Myocyte (in vitro differentiated cells): ENCODE measurements around the gene IGF1R. TPM values are rescaled to one million over a fixed set of nuclear protein-coding genes. Genes with fewer than 3 reads are reported as not detected.
"Not testable (repeated sequence)": the region's sequence is repeated elsewhere in the genome, so short reads cannot be mapped to it uniquely, and the experiment has no call there.

Source experiments
- DNase-seq: peaks from one replicate; pipeline ENCODE4 v3.0.0-alpha.2; 2012; ENCODE audit warnings: low read depth
- total RNA-seq: library from RNA; depleted of rRNA; stranded (reverse); fragments of >200 nt; gene quantifications from 2 replicates; pipeline ENCODE4 v1.2.3, GENCODE V29; 2014

The IGF1R gene
- total RNA-seq, 1 donor from 2014 or later: 21.2 TPM

GRCh38 chr15:98956796-98957553 lies 308.6 kb downstream of the IGF1R start:
- DNase-seq: no peak

DNA sequence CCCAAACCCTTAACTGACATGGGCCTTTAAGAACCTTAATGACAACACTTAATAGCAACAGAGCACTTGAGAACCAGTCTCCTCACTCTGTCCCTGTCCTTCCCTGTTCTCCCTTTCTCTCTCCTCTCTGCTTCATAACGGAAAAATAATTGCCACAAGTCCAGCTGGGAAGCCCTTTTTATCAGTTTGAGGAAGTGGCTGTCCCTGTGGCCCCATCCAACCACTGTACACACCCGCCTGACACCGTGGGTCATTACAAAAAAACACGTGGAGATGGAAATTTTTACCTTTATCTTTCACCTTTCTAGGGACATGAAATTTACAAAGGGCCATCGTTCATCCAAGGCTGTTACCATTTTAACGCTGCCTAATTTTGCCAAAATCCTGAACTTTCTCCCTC lies 309.3 kb downstream of the IGF1R start:
- DNase-seq: no peak

GRCh38 chr15:98958076-98958475 lies 309.7 kb downstream of the IGF1R start:
- DNase-seq: no peak

DNA sequence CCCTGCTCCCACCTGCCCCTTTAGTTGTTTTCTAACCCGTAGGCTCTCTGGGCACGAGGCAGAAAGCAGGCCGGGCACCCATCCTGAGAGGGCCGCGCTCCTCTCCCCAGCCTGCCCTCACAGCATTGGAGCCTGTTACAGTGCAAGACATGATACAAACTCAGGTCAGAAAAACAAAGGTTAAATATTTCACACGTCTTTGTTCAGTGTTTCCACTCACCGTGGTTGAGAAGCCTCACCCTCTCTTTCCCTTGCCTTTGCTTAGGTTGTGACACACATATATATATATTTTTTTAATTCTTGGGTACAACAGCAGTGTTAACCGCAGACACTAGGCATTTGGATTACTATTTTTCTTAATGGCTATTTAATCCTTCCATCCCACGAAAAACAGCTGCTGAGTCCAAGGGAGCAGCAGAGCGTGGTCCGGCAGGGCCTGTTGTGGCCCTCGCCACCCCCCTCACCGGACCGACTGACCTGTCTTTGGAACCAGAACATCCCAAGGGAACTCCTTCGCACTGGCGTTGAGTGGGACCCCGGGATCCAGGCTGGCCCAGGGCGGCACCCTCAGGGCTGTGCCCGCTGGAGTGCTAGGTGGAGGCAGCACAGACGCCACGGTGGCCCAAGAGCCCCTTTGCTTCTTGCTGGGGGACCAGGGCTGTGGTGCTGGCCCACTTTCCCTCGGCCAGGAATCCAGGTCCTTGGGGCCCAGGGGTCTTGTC lies 310.7 kb downstream of the IGF1R start:
- peak; percentile 67 for DNase-seq

DNA sequence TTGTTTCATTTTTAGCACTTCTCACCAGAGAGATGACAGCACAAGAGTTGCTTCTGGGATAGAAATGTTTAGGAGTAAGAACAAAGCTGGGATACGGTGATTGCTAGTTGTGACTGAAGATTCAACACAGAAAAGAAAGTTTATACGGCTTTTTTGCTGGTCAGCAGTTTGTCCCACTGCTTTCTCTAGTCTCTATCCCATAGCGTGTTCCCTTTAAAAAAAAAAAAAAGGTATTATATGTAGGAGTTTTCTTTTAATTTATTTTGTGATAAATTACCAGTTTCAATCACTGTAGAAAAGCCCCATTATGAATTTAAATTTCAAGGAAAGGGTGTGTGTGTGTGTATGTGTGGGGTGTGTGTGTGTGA lies 311.3 kb downstream of the IGF1R start:
- no peak for DNase-seq

GRCh38 chr15:98960555-98961050 lies 312.3 kb downstream of the IGF1R start:
- no peak for DNase-seq

DNA sequence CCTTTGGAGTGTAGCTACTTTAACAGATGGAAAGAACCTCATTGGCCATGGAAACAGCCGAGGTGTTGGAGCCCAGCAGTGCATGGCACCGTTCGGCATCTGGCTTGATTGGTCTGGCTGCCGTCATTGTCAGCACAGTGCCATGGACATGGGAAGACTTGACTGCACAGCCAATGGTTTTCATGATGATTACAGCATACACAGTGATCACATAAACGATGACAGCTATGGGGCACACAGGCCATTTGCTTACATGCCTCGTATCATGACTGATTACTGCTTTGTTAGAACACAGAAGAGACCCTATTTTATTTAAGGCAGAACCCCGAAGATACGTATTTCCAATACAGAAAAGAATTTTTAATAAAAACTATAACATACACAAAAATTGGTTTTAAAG lies 315.1 kb downstream of the IGF1R start:
- no peak for DNase-seq

DNA sequence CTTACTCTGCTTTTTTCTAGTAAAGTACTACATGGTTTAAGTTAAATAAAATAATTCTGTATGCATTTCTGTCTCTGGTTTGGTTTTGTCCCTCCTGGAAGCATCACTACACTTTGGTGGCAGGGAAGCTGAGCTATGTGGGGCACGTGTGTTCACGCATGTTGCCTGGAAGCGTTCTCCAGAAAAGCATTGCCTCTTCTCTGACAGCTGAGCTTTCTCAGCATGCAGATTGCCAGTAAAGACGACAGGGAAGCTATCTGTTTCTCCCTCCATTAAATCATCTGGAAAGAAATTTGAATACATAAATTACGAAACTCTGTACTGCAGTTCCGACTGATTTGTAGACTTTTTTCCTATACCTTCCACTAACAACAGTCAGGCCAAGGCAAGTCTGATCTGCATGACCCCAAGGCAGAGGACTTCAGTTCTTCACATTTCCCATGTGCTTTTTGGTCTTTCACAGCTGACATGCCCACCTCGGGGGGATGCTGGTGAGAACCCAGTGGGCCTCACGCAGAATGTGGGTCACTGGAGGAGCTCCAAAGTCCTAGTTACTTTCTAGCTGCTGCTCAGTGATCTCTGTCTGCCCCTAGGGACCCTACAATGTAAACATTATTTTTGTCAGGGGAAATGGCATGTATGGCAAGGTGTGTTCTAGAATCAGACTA lies 316.3 kb downstream of the IGF1R start:
- DNase-seq: no peak

DNA sequence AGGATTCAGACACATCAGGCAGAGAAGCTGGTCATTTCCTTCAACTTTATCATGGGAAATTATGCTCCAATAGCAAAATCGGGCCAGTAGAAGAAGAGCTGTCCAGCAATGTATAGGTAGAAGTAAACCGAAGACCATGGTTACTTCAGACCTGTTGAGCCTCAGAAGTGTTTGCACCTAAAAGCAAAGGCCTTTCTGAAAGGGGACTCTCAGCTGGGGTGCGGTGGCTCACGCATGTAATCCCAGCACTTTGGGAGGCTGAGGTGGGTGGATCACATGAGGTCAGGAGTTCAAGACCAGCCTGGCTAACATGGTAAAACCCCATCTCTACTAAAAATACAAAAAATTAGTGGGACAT lies 316.8 kb downstream of the IGF1R start:
- not testable (repeated sequence) for DNase-seq

GRCh38 chr15:98965597-98965996 lies 317.3 kb downstream of the IGF1R start:
- DNase-seq: no peak

GRCh38 chr15:98966091-98966787 lies 317.9 kb downstream of the IGF1R start:
- no peak for DNase-seq

- DNase-seq: no peak
These were observed 318.8 kb downstream of the IGF1R start for GRCh38 chr15:98967096-98967495.

GRCh38 chr15:98967916-98968315 lies 319.6 kb downstream of the IGF1R start:
- no peak for DNase-seq

DNA sequence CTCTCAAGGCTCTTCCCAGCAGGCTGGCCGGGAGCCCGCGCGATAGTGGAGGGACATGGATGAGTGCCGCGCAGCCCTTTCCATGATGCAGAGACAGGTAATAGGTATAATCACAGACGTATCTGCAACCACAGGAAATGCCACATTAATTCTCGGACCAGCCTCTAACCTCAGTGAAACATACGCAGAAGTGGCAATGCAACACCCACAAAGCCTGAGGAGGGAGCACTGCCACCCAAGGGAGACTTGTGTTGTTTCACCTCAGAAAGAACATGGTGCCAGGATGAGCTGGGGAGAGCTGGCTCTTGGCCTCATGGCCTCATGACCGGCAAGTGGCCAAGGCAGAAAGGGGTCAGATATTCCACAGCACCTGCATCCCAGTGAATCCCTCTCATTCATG lies 320.2 kb downstream of the IGF1R start:
- no peak for DNase-seq

GRCh38 chr15:98969126-98969735 lies 320.9 kb downstream of the IGF1R start:
- DNase-seq: no peak

- DNase-seq: no peak
These were observed 322.5 kb downstream of the IGF1R start for GRCh38 chr15:98970799-98971198.

GRCh38 chr15:98976500-98976899 lies 328.2 kb downstream of the IGF1R start:
- no peak for DNase-seq

DNA sequence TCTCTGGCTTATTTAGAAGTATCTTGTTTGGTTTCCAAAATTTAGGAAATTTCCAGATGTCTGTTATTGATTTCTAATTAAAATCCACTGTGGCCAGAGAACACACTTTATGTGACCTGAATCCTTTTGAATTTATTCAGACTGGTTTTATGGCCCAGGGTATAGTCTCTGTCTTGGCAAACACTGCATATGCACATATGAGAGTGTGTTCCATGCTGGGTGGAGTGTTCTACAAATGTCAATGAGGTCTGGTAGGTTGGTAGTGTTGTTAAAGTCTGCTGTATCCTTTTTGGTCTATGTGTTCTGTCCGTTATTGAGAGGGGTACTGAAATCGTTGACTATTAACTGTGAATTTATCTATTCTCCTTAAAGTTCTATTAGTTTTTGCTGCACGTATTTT lies 329.1 kb downstream of the IGF1R start:
- DNase-seq: no peak

GRCh38 chr15:98978153-98978552 lies 329.8 kb downstream of the IGF1R start:
- DNase-seq: no peak

DNA sequence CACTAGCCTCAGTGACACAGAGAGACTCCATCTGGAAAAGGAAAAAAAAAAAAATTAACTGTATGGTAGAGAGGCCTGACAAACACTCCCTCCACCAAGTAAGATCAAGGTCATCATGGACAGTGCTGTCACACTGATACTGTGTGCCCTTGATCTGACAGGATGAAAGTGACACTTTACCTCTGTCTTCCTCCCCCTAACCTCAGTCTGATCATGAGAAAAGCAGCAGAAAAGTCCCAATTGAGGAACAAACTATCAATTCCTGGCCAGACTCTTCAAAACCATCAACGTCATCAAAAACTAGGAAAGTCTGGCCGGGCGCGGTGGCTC lies 332.5 kb downstream of the IGF1R start:
- no peak for DNase-seq
